ENCODE measurements around the gene CR1.
"Not testable (repeated sequence)": the region's sequence is repeated elsewhere in the genome, so short reads cannot be mapped to it uniquely, and the experiment has no call there.

- not testable (repeated sequence) for TF ChIP-seq EZH2 (IDR thresholded peaks at IDR 0.05); POLR2AphosphoS5 (IDR thresholded peaks at IDR 0.05; ENCODE audit: borderline replicate concordance, low read depth, low read length); FOXP2 (optimal IDR thresholded peaks at IDR 0.05; ENCODE audit: control extremely low read depth, extremely low read length, insufficient read depth)
Measured at GRCh38 chr1:207682872-207683434, 187.0 kb downstream of the CR1 start.

Measured in SK-N-MC (cell line).